IMR-90 (cell line): ENCODE results near the gene TGM2. TPM values are rescaled to one million over a fixed set of nuclear protein-coding genes. Genes with fewer than 3 reads are reported as not detected.

Experiments used
- ATAC-seq: fragments of 200-7000 bp; cut with Tn5 transposase; 2 replicates; pipeline ENCODE4 v1.9.1; 2020; ENCODE audit warnings: low read depth, mild to moderate bottlenecking, moderate library complexity
- BruUV-seq: library from RNA; stranded (reverse); fragments of 400-500 nt; replicated peaks from 2 replicates; lab custom pipeline; 2021; lab: Mats Ljungman, UMichigan
- CTCF ChIA-PET: fragments of 300-600 bp; formaldehyde crosslinking; extraction: SDS; loops from one replicate; lab custom pipeline; 2021; ENCODE audit warnings: antibody characterized with exemption; lab: Yijun Ruan, JAX
- POLR2A ChIA-PET: fragments of 300-600 bp; sonication (Branson Sonifier 250); formaldehyde crosslinking; loops from one replicate; lab custom pipeline; 2022; ENCODE audit warnings: antibody characterized with exemption; ENCODE audit not compliant: unreplicated experiment; lab: Charles Lee
- DNase-seq: peaks from one replicate; pipeline ENCODE4 v3.0.0; 2013
- H2AFZ ChIP-seq: replicated peaks from 2 replicates; pipeline ENCODE3; 2013; ENCODE audit warnings: low read length, mild to moderate bottlenecking; ENCODE audit not compliant: poor library complexity
- H2AK5ac ChIP-seq: 2 replicates; pipeline ENCODE4 v1.6.1; 2013; ENCODE audit warnings: low read depth, low read length, inconsistent platforms
- H2AK9ac ChIP-seq: replicated peaks from 2 replicates; pipeline ENCODE3; 2013; ENCODE audit warnings: mild to moderate bottlenecking, low read depth, low read length, moderate library complexity; ENCODE audit not compliant: poor library complexity
- H2BK120ac ChIP-seq: 2 replicates; pipeline ENCODE4 v1.6.1; 2013; ENCODE audit warnings: low read depth, low read length, inconsistent platforms
- H2BK15ac ChIP-seq: 3 replicates; pipeline ENCODE4 v1.6.1; 2013; ENCODE audit warnings: low read depth, low read length, inconsistent platforms
- H2BK20ac ChIP-seq: 2 replicates; pipeline ENCODE4 v1.6.1; 2013; ENCODE audit warnings: low read depth, mild to moderate bottlenecking, inconsistent platforms, low read length, moderate library complexity
- H2BK5ac ChIP-seq: 2 replicates; pipeline ENCODE4 v1.6.1; 2013; ENCODE audit warnings: mild to moderate bottlenecking, low read depth, low read length, inconsistent platforms; ENCODE audit not compliant: poor library complexity, severe bottlenecking
- H3K14ac ChIP-seq: replicated peaks from 2 replicates; pipeline ENCODE4 v1.6.1; 2013; ENCODE audit warnings: low read depth, low read length, inconsistent platforms
- H3K18ac ChIP-seq: 2 replicates; pipeline ENCODE4 v1.6.1; 2013; ENCODE audit warnings: low read depth, low read length, control low read depth
- H3K23ac ChIP-seq: 2 replicates; pipeline ENCODE4 v1.6.1; 2013; ENCODE audit warnings: low read depth, low read length, inconsistent platforms
- H3K27ac ChIP-seq: 2 replicates; pipeline ENCODE4 v1.5.1; 2013; ENCODE audit warnings: mild to moderate bottlenecking, control low read depth, low read length; ENCODE audit not compliant: insufficient read depth
- H3K27me3 ChIP-seq: 2 replicates; pipeline ENCODE4 v1.6.1; 2013; ENCODE audit warnings: low read length; ENCODE audit not compliant: control insufficient read depth, insufficient read depth
- H3K36me3 ChIP-seq: 2 replicates; pipeline ENCODE4 v1.6.1; 2013; ENCODE audit warnings: low read length, mixed read lengths; ENCODE audit not compliant: control insufficient read depth, insufficient read depth
- H3K4ac ChIP-seq: 2 replicates; pipeline ENCODE4 v1.6.1; 2013; ENCODE audit warnings: low read depth, low read length, inconsistent platforms
- H3K4me1 ChIP-seq: 2 replicates; pipeline ENCODE4 v1.6.1; 2013; ENCODE audit warnings: low read length, mixed read lengths; ENCODE audit not compliant: control insufficient read depth, insufficient read depth
- H3K4me2 ChIP-seq: 2 replicates; pipeline ENCODE4 v1.6.1; 2013; ENCODE audit warnings: low read depth, mild to moderate bottlenecking, control low read depth, low read length, moderate library complexity
- H3K4me3 ChIP-seq: 2 replicates; pipeline ENCODE4 v1.5.1; 2013; ENCODE audit warnings: low read depth, mild to moderate bottlenecking, control low read depth, low read length, moderate library complexity; ENCODE audit not compliant: insufficient read depth
- H3K56ac ChIP-seq: 2 replicates; pipeline ENCODE4 v1.6.1; 2013; ENCODE audit warnings: low read length, inconsistent platforms; ENCODE audit not compliant: insufficient read depth; ENCODE audit errors: extremely low read depth
- H3K79me1 ChIP-seq, 2 experiments: 2 replicates each; pipeline ENCODE4 v1.6.1; 2013; ENCODE audit warnings: low read length in 2 of 2, inconsistent platforms in 1 of 2, low read depth in 1 of 2
- H3K9ac ChIP-seq: 2 replicates; pipeline ENCODE4 v1.6.1; 2013; ENCODE audit warnings: low read depth, low read length, control low read depth
- H3K9me1 ChIP-seq: 2 replicates; pipeline ENCODE4 v1.6.1; 2013; ENCODE audit warnings: low read length, inconsistent platforms; ENCODE audit not compliant: insufficient read depth
- H3K9me3 ChIP-seq: 2 replicates; pipeline ENCODE4 v1.6.1; 2013; ENCODE audit warnings: low read length; ENCODE audit not compliant: control insufficient read depth, insufficient read depth
- H4K20me1 ChIP-seq: 2 replicates; pipeline ENCODE4 v1.6.1; 2013; ENCODE audit warnings: low read length, inconsistent platforms; ENCODE audit not compliant: insufficient read depth
- H4K5ac ChIP-seq: 2 replicates; pipeline ENCODE4 v1.6.1; 2013; ENCODE audit warnings: mild to moderate bottlenecking, low read depth, low read length, control low read depth
- H4K8ac ChIP-seq, 2 experiments: 2 replicates each; pipeline ENCODE4 v1.6.1; 2013; ENCODE audit warnings: low read depth in 2 of 2, low read length in 2 of 2, control low read depth in 1 of 2, inconsistent platforms in 1 of 2
- H4K91ac ChIP-seq: 2 replicates; pipeline ENCODE4 v1.6.1; 2013; ENCODE audit warnings: low read depth, low read length, inconsistent platforms; ENCODE audit not compliant: insufficient read depth
- BHLHE40 ChIP-seq: fragments of 150-350 bp; IDR thresholded peaks from 2 replicates; pipeline ENCODE4 v1.6.1; 2016; ENCODE audit warnings: mild to moderate bottlenecking, low read depth, low read length
- CEBPB ChIP-seq: IDR thresholded peaks from 2 replicates; pipeline ENCODE4 v1.6.1; 2012; ENCODE audit warnings: low read depth, low read length, improper control_type of control experiment
- CHD1 ChIP-seq: IDR thresholded peaks from 2 replicates; pipeline ENCODE4 v1.6.1; 2012; ENCODE audit warnings: low read depth, low read length, improper control_type of control experiment
- CTCF ChIP-seq: conservative IDR thresholded peaks from 2 replicates; pipeline ENCODE4 v1.5.1; 2012; ENCODE audit warnings: mild to moderate bottlenecking, low read depth, low read length, improper control_type of control experiment
- ELK1 ChIP-seq: fragments of 150-350 bp; IDR thresholded peaks from 2 replicates; pipeline ENCODE4 v1.6.1; 2016; ENCODE audit warnings: low read depth, mild to moderate bottlenecking, low read length, moderate library complexity, borderline replicate concordance
- FOS ChIP-seq: fragments of 150-350 bp; IDR thresholded peaks from 2 replicates; pipeline ENCODE4 v1.6.1; 2016; ENCODE audit warnings: low read depth, low read length
- MAFK ChIP-seq: IDR thresholded peaks from 2 replicates; pipeline ENCODE4 v1.6.1; 2012; ENCODE audit warnings: low read depth, low read length, improper control_type of control experiment
- MAZ ChIP-seq: IDR thresholded peaks from 2 replicates; pipeline ENCODE4 v1.6.1; 2012; ENCODE audit warnings: low read depth, mild to moderate bottlenecking, low read length, improper control_type of control experiment, moderate library complexity, borderline replicate concordance
- MXI1 ChIP-seq: IDR thresholded peaks from 2 replicates; pipeline ENCODE4 v1.6.1; 2012; ENCODE audit warnings: low read depth, mild to moderate bottlenecking, low read length, moderate library complexity, borderline replicate concordance
- NFE2L2 ChIP-seq: fragments of 150-350 bp; IDR thresholded peaks from 2 replicates; pipeline ENCODE4 v1.6.1; 2016; ENCODE audit warnings: low read depth, mild to moderate bottlenecking, low read length
- POLR2A ChIP-seq: IDR thresholded peaks from 2 replicates; pipeline ENCODE4 v1.6.1; 2012; ENCODE audit warnings: mild to moderate bottlenecking, low read depth, low read length
- RAD21 ChIP-seq: IDR thresholded peaks from 2 replicates; pipeline ENCODE4 v1.6.1; 2012; ENCODE audit warnings: low read length, improper control_type of control experiment
- RCOR1 ChIP-seq: IDR thresholded peaks from 2 replicates; pipeline ENCODE4 v1.6.1; 2012; ENCODE audit warnings: mild to moderate bottlenecking, low read length, improper control_type of control experiment; ENCODE audit not compliant: insufficient replicate concordance
- USF2 ChIP-seq: fragments of 150-350 bp; IDR thresholded peaks from 2 replicates; pipeline ENCODE4 v1.6.1; 2017; ENCODE audit warnings: mild to moderate bottlenecking, antibody characterized with exemption, low read length, low read depth
- WGBS, 2 experiments: methylation state at CpG; one replicate each; pipeline versions ENCODE4 v1.1.5 to v1.1.7; 2013; ENCODE audit warnings: missing lambda C conversion rate in 2 of 2; ENCODE audit not compliant: insufficient read length in 1 of 2; ENCODE audit errors: extremely low coverage in 2 of 2; 5-methylcytosine and 5-hydroxymethylcytosine counted together
- dilution Hi-C: fragments of 300-500 bp; cut with HindIII; formaldehyde crosslinking; loops from one replicate; pipeline ENCODE4 v1.14.3; 2018; ENCODE audit warnings: low sequenced_read_pairs; ENCODE audit not compliant: unreplicated experiment
- in situ Hi-C: fragments of 300-500 bp; cut with MboI; formaldehyde crosslinking; loops from 3 replicates; pipeline ENCODE4 v1.14.3; 2019; ENCODE audit warnings: low sequenced_read_pairs, inconsistent platforms, mixed read lengths
- intact Hi-C: fragments of 100-400 bp; cut with micrococcal nuclease; formaldehyde crosslinking; loops from 2 replicates; pipeline ENCODE4 v1.10.0; 2022
- polyA plus RNA-seq, 3 experiments: library from polyadenylated mRNA; depleted of rRNA; stranded (reverse); fragments of >200 nt; gene quantifications; 2 replicates each; pipeline ENCODE4 v1.2.3, GENCODE V29; 2012; ENCODE audit warnings: low replicate concordance in 1 of 3
- total RNA-seq: library from RNA; depleted of rRNA; stranded (reverse); fragments of >200 nt; gene quantifications from 2 replicates; pipeline ENCODE4 v1.2.3, GENCODE V29; 2012

The TGM2 gene
- total and polyA plus RNA-seq, 2 of the 4 experiments (the other 2 are of a cell fraction) = 239 to 268 TPM

- peak overlapping the region; percentile 95 for H3K4ac ChIP-seq
- H2AFZ ChIP-seq = peak overlapping the region; percentile 91
- H3K36me3 ChIP-seq = peaks cover under 1% of the 10 kb centered on the region; the same call in 1 of the 2 replicates
- peak overlapping the region; percentile 99 for H2BK20ac ChIP-seq
- peak overlapping the region; percentile 99 for H2BK120ac ChIP-seq
- H2AK5ac ChIP-seq = peak overlapping the region; percentile 99
- in situ Hi-C loops = loop anchor here (5.0 kb wide), 2 partner anchors 51 to 89 kb away; no protein-coding TSS in a partner anchor
- H4K5ac ChIP-seq = peak overlapping the region; percentile 66
- peaks cover 34% of the 10 kb centered on the region for H3K9me1 ChIP-seq
- no TSS peak for BruUV-seq
- peak overlapping the region; percentile 94 for H4K91ac ChIP-seq
- H3K79me1 ChIP-seq = peaks cover 24 to 48% of the 10 kb centered on the region in 2 experiments
- ATAC-seq (no peak), DNase-seq (peak; percentile 35)
- peak overlapping the region; percentile 56 for H2BK5ac ChIP-seq
- no peaks in the 10 kb centered on the region for H3K27me3 ChIP-seq
- POLR2A ChIA-PET = no interaction called here
- peak overlapping the region; percentile 56 for H3K18ac ChIP-seq
- CTCF ChIA-PET = interaction anchor here (0.6 to 0.8 kb wide), 2 partner anchors 21 to 108 kb away, joined by 3 read pairs; no protein-coding TSS in a partner anchor
- peak overlapping the region; percentile 20; the same call in 1 of the 2 replicates for H3K56ac ChIP-seq
- peak overlapping the region; percentile 69 for H3K27ac ChIP-seq
- H4K8ac ChIP-seq = peak overlapping the region; percentile 34 to 95
- WGBS, 2 experiments = 75% methylated on average over 7 of the region's 11 CpGs; no CpG with 5 or more reads in 1 of the 2 experiments
- H3K4me3 ChIP-seq = no peak overlapping the region
- H3K4me1 ChIP-seq = peaks cover 55% of the 10 kb centered on the region
- H2AK9ac ChIP-seq = peak overlapping the region; percentile 95
- no peaks in the 10 kb centered on the region; the same call in 1 of the 2 replicates for H4K20me1 ChIP-seq
- H2BK15ac ChIP-seq = peak overlapping the region; percentile 98
- intact Hi-C loops = loop anchor here (1.0 kb wide), 2 partner anchors 93 to 109 kb away; no protein-coding TSS in a partner anchor
- peak overlapping the region; percentile 12; the same call in 1 of the 2 replicates for H3K9ac ChIP-seq
- dilution Hi-C loops = no loop called here
- H3K14ac ChIP-seq = peak overlapping the region; percentile 92
- H3K4me2 ChIP-seq = no peak overlapping the region
- H3K9me3 ChIP-seq = no peaks in the 10 kb centered on the region
- H3K23ac ChIP-seq = peak overlapping the region; percentile 10; the same call in 1 of the 2 replicates
- no peak for TF ChIP-seq MAZ
- no peak for TF ChIP-seq ELK1
- TF ChIP-seq RCOR1 = no peak
- no peak for TF ChIP-seq MXI1
- TF ChIP-seq FOS = no peak
- no peak for TF ChIP-seq MAFK
- TF ChIP-seq NFE2L2 = no peak
- TF ChIP-seq POLR2A = no peak
- TF ChIP-seq CHD1 = no peak
- no peak for TF ChIP-seq CEBPB
- no peak for TF ChIP-seq BHLHE40
- TF ChIP-seq CTCF = no peak
- no peak for TF ChIP-seq RAD21
- no peak for TF ChIP-seq USF2
Observed at GRCh38 chr20:38165966-38166702, 1.1 kb upstream of the TGM2 start.
